Measurements from ENCODE around the gene ZFP3.
"Not testable (repeated sequence)": the region's sequence is repeated elsewhere in the genome, so short reads cannot be mapped to it uniquely, and the experiment has no call there.

ZFP3 gene

GRCh38 chr17:5138616-5139457 is 60.6 kb downstream of the ZFP3 start:
- no peak for DNase-seq (ENCODE audit: low read depth, low spot score)

DNA sequence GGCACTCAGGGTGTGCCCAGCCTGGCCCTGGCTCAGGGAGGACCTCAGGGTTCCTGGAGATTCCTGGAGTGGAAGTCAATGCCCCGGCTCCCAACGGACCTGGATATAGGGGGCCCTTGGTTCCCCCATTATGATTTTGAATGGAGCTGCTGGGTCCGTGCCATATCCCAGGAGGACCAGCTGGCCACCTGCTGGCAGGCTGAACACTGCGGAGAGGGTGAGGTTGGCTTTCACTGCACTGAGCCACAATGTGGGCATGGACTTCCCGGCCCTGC is 61.1 kb downstream of the ZFP3 start:
- no peak for DNase-seq (ENCODE audit: low read depth, low spot score)

- not testable (repeated sequence) for DNase-seq (ENCODE audit: low read depth, low spot score)
Measured at GRCh38 chr17:5142877-5143276, 64.6 kb downstream of the ZFP3 start.
